ENCODE data around the gene DUSP8. TPM values are rescaled to one million over a fixed set of nuclear protein-coding genes. Genes with fewer than 3 reads are reported as not detected.

The DUSP8 gene
- total and polyA plus RNA-seq, 2 experiments from 2014 or later: 0.11 TPM; not detected in 1

GRCh38 chr11:1568441-1568911 lies 3.6 kb downstream of the DUSP8 start:
- Histone ChIP-seq H4K20me1 (ENCODE audit: insufficient read depth) (no peaks in the 10 kb centered on the region), H2AFZ (no peak overlapping the region), H3K36me3 (ENCODE audit: low read depth) (no peaks in the 10 kb centered on the region), H3K9me3 (ENCODE audit: low read depth) (no peaks in the 10 kb centered on the region), H3K4me1 (ENCODE audit: insufficient read depth) (no peaks in the 10 kb centered on the region), H3K4me2 (ENCODE audit: unreplicated experiment) (no peak overlapping the region), H3K27me3 (replicated peaks; ENCODE audit: insufficient read depth) (peaks cover 17% of the 10 kb centered on the region), H3F3A (ENCODE audit: insufficient read depth) (no peaks in the 10 kb centered on the region), H3K4me3 (no peak overlapping the region), H3K79me2 (ENCODE audit: insufficient read depth) (no peaks in the 10 kb centered on the region), H3K9me2 (ENCODE audit: insufficient read depth) (no peaks in the 10 kb centered on the region), H3K27ac (no peak overlapping the region), H3K9ac (no peak overlapping the region)
- no peak for DNase-seq
- TF ChIP-seq EZH2 (IDR thresholded peaks at IDR 0.05; ENCODE audit: insufficient read depth, poor library complexity, severe bottlenecking) (no peak), EZH2phosphoT487 (IDR thresholded peaks at IDR 0.05; ENCODE audit: insufficient read depth, low read depth) (no peak)
- WGBS, 2 experiments (ENCODE audit: low coverage in 1 of 2, low lambda C conversion rate in 2 of 2, missing lambda C conversion rate in 2 of 2): 63 to 73% methylated on average over 11 to 13 of the region's 13 CpGs
- in situ Hi-C loops (cut with MboI): no loop called here

GRCh38 chr11:1567721-1568100 lies 4.4 kb downstream of the DUSP8 start:
- no peak for DNase-seq

GRCh38 chr11:1567052-1567720 lies 4.9 kb downstream of the DUSP8 start:
- H3F3A ChIP-seq (ENCODE audit: insufficient read depth): no peaks in the 10 kb centered on the region
- WGBS, 2 experiments (ENCODE audit: low coverage in 1 of 2, low lambda C conversion rate in 2 of 2, missing lambda C conversion rate in 2 of 2): 53 to 61% methylated on average over 13 of the region's 13 CpGs
- H3K4me3 ChIP-seq: no peak overlapping the region
- DNase-seq: no peak
- no peak overlapping the region for H3K4me2 ChIP-seq (ENCODE audit: unreplicated experiment)
- no peaks in the 10 kb centered on the region for H3K9me2 ChIP-seq (ENCODE audit: insufficient read depth)
- H3K27me3 ChIP-seq (replicated peaks; ENCODE audit: insufficient read depth): peaks cover 10% of the 10 kb centered on the region; the same call in 1 of the 2 replicates
- H3K9ac ChIP-seq: no peak overlapping the region
- in situ Hi-C loops (cut with MboI): no loop called here
- no peaks in the 10 kb centered on the region for H3K9me3 ChIP-seq (ENCODE audit: low read depth)
- H3K79me2 ChIP-seq (ENCODE audit: insufficient read depth): no peaks in the 10 kb centered on the region
- TF ChIP-seq EZH2 (IDR thresholded peaks at IDR 0.05; ENCODE audit: insufficient read depth, poor library complexity, severe bottlenecking) (no peak), EZH2phosphoT487 (IDR thresholded peaks at IDR 0.05; ENCODE audit: insufficient read depth, low read depth) (no peak)
- H4K20me1 ChIP-seq (ENCODE audit: insufficient read depth): no peaks in the 10 kb centered on the region
- H3K27ac ChIP-seq: no peak overlapping the region
- no peaks in the 10 kb centered on the region for H3K4me1 ChIP-seq (ENCODE audit: insufficient read depth)
- no peaks in the 10 kb centered on the region for H3K36me3 ChIP-seq (ENCODE audit: low read depth)
- no peak overlapping the region for H2AFZ ChIP-seq

More at GRCh38 chr11:1567721-1568100, 4.4 kb downstream of the DUSP8 start:
- H3K36me3 ChIP-seq (ENCODE audit: low read depth): no peaks in the 10 kb centered on the region
- H3K9me2 ChIP-seq (ENCODE audit: insufficient read depth): no peaks in the 10 kb centered on the region
- no peak overlapping the region for H3K27ac ChIP-seq
- no peaks in the 10 kb centered on the region for H3K9me3 ChIP-seq (ENCODE audit: low read depth)
- H3K27me3 ChIP-seq (replicated peaks; ENCODE audit: insufficient read depth): peaks cover 10% of the 10 kb centered on the region; the same call in 1 of the 2 replicates
- H3K79me2 ChIP-seq (ENCODE audit: insufficient read depth): no peaks in the 10 kb centered on the region
- no peak overlapping the region for H2AFZ ChIP-seq
- H4K20me1 ChIP-seq (ENCODE audit: insufficient read depth): no peaks in the 10 kb centered on the region
- TF ChIP-seq EZH2 (IDR thresholded peaks at IDR 0.05; ENCODE audit: insufficient read depth, poor library complexity, severe bottlenecking) (no peak), EZH2phosphoT487 (IDR thresholded peaks at IDR 0.05; ENCODE audit: insufficient read depth, low read depth) (no peak)
- H3K4me1 ChIP-seq (ENCODE audit: insufficient read depth): no peaks in the 10 kb centered on the region
- H3F3A ChIP-seq (ENCODE audit: insufficient read depth): no peaks in the 10 kb centered on the region
- H3K4me2 ChIP-seq (ENCODE audit: unreplicated experiment): no peak overlapping the region
- 47 to 57% methylated on average over 7 of the region's 7 CpGs for WGBS, 2 experiments (ENCODE audit: low coverage in 1 of 2, low lambda C conversion rate in 2 of 2, missing lambda C conversion rate in 2 of 2)
- in situ Hi-C loops (cut with MboI): no loop called here
- H3K4me3 ChIP-seq: no peak overlapping the region
- no peak overlapping the region for H3K9ac ChIP-seq

- in situ Hi-C loops (cut with MboI): no loop called here
- Histone ChIP-seq H3K9me2 (ENCODE audit: insufficient read depth) (no peaks in the 10 kb centered on the region), H3K4me3 (no peak overlapping the region), H2AFZ (no peak overlapping the region), H3K9me3 (ENCODE audit: low read depth) (no peaks in the 10 kb centered on the region), H3K79me2 (ENCODE audit: insufficient read depth) (no peaks in the 10 kb centered on the region), H3K9ac (no peak overlapping the region), H3K27me3 (replicated peaks; ENCODE audit: insufficient read depth) (peaks cover 10% of the 10 kb centered on the region; the same call in 1 of the 2 replicates), H3K27ac (no peak overlapping the region), H3K36me3 (ENCODE audit: low read depth) (no peaks in the 10 kb centered on the region), H3F3A (ENCODE audit: insufficient read depth) (no peaks in the 10 kb centered on the region), H3K4me1 (ENCODE audit: insufficient read depth) (no peaks in the 10 kb centered on the region), H4K20me1 (ENCODE audit: insufficient read depth) (no peaks in the 10 kb centered on the region), H3K4me2 (ENCODE audit: unreplicated experiment) (no peak overlapping the region)
- WGBS, 2 experiments (ENCODE audit: low coverage in 1 of 2, low lambda C conversion rate in 2 of 2, missing lambda C conversion rate in 2 of 2): 69 to 70% methylated on average over 18 of the region's 20 CpGs
- TF ChIP-seq EZH2 (IDR thresholded peaks at IDR 0.05; ENCODE audit: insufficient read depth, poor library complexity, severe bottlenecking) (no peak), EZH2phosphoT487 (IDR thresholded peaks at IDR 0.05; ENCODE audit: insufficient read depth, low read depth) (no peak)
- DNase-seq: no peak
Measured at GRCh38 chr11:1566381-1567051, 5.6 kb downstream of the DUSP8 start.
